A673 (cell line): ENCODE data around the gene SAMSN1.

ENCODE experiments used
- EZH2 ChIP-seq: fragments of 200-600 bp; sonication (generic); IDR thresholded peaks from 2 replicates; pipeline ENCODE4 v1.6.1; 2017; ENCODE audit warnings: borderline replicate concordance, low read depth, mild to moderate bottlenecking, mixed read lengths, antibody characterized with exemption, low read length; ENCODE audit not compliant: poor library complexity, severe bottlenecking
- TF ChIP-seq, protein P1 (sequence below): fragments of 300-800, 200-600 bp; sonication (generic); conservative IDR thresholded peaks from 2 replicates; pipeline ENCODE4 v1.5.1; 2017; ENCODE audit warnings: low read depth, mild to moderate bottlenecking, antibody characterized with exemption, low read length, moderate library complexity, mixed read lengths

DNA sequence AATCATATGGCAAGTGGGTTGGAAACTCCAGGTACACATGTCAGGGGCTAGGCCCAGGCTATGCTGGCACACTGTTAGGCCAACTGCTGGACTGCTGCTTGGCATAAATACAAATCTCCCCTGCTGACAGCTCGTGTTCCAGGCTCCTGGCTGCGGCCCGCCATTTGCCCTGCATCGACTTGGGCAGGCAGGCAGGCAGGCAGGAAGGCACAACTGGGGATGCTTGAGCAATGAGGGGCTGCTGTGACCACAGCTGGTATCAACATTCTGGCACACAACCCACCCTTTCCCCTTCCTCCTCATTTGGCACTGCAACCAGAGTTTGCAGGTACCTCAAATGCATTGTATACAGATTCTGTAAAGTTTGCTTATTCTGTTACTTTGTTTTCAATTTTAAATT is 53.2 kb downstream of the SAMSN1 start:
- TF ChIP-seq, protein P1, sequence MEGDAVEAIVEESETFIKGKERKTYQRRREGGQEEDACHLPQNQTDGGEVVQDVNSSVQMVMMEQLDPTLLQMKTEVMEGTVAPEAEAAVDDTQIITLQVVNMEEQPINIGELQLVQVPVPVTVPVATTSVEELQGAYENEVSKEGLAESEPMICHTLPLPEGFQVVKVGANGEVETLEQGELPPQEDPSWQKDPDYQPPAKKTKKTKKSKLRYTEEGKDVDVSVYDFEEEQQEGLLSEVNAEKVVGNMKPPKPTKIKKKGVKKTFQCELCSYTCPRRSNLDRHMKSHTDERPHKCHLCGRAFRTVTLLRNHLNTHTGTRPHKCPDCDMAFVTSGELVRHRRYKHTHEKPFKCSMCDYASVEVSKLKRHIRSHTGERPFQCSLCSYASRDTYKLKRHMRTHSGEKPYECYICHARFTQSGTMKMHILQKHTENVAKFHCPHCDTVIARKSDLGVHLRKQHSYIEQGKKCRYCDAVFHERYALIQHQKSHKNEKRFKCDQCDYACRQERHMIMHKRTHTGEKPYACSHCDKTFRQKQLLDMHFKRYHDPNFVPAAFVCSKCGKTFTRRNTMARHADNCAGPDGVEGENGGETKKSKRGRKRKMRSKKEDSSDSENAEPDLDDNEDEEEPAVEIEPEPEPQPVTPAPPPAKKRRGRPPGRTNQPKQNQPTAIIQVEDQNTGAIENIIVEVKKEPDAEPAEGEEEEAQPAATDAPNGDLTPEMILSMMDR, result no peak
- no peak for TF ChIP-seq EZH2
